SIG-M5 (cell line): ENCODE measurements around the gene FSTL4.
"Not testable (repeated sequence)": the region's sequence is repeated elsewhere in the genome, so short reads cannot be mapped to it uniquely, and the experiment has no call there.

Source experiments
- DNase-seq: peaks from one replicate; lab custom pipeline; 2025; lab: John Stamatoyannopoulos, UW

The FSTL4 gene

GRCh38 chr5:133456933-133457402 lies 155.4 kb downstream of the FSTL4 start:
- no peak for DNase-seq

- DNase-seq, result no peak
These were observed 156.7 kb downstream of the FSTL4 start for GRCh38 chr5:133455676-133456075.

DNA sequence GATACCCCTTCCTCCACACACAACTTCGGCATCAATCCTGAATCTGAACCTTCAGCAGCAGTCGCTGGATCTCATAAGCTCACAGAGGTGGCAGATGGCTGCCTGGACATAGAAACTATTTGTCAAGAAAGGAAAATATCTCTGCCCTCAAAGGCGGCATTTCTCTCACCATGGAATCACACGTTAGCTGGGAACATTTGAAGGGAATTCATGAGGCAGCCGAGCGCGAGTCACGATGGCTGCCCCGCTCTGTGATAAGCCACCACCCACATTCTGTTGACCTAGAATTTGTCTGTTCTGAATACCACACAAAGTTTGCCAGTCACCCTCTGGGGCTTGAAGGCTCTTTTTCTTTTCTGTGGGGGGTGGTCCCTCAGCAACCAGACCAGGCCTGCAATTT lies 157.9 kb downstream of the FSTL4 start:
- no peak for DNase-seq

DNA sequence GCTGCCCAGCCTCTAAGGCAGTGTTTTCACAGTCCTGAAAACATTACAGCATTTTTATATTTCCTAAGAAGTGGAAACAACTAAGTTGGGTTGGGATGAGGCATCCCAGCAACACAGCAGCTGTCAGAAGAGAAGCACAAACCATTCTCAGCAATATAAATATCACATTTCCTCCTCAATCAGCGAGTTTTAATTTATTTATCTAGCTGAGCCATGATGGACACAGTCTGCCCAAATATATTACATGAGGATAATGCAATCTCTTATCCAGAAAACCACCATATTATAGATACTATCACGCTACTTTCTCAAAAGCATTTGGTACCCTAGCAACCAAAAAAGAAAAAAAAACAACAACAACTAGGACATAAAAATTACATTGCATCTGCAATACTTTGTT lies 158.5 kb downstream of the FSTL4 start:
- no peak for DNase-seq

DNA sequence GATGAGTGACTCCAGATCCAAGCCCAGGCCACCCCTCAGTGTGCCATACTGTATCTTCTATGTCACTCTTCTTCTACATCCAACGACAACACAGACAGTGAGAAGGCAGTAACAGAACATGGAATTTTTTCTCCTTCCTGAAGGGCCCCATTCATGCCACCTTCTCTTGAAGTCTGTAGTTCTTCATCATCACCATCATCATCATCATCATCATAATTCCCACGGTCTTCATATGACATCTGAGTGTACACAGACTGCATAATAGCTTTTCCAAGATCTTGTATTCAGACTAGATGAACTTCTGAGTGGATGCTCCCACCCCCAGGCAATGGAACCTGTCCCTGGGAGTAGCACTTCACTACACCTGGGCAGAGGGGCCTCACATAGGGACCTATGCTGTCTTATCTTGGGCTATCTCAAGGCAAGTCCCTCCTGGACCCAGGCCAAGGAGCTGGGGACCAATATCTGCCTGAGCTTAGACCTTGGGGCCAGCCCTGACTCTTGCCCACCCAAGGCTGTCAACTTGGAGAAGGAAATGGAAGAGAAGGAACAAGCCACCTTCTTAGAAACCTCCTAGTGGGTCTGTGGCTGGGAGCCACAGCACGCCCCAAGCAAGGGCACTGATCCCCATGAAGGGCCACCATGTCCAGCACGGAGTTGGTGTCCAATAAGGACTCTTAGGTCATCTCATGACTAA lies 159.1 kb downstream of the FSTL4 start:
- no peak for DNase-seq

DNA sequence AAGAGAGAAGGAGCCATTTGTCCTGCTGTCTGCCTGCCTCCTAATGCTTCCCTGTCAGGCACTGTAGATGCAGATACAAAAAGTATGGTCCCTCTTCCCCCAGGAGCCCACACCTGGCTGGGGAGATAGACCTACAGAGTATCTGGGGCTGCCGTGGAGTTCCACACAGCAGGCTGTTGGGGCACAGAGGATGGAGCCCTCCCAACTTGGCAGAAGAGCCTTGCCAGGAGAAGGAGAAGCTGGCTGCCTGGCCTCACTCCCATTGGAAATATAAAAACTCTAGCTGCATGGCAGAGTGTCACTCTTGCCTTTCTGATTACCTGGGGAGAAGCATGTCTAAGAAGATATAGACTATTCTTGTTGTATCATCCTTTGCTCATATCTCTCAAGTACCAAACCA lies 160.4 kb downstream of the FSTL4 start:
- DNase-seq, result no peak

GRCh38 chr5:133450286-133450685 lies 162.1 kb downstream of the FSTL4 start:
- no peak for DNase-seq

- no peak for DNase-seq
These were observed 163.2 kb downstream of the FSTL4 start for GRCh38 chr5:133449181-133449580.

GRCh38 chr5:133446440-133446839 lies 165.9 kb downstream of the FSTL4 start:
- no peak for DNase-seq

DNA sequence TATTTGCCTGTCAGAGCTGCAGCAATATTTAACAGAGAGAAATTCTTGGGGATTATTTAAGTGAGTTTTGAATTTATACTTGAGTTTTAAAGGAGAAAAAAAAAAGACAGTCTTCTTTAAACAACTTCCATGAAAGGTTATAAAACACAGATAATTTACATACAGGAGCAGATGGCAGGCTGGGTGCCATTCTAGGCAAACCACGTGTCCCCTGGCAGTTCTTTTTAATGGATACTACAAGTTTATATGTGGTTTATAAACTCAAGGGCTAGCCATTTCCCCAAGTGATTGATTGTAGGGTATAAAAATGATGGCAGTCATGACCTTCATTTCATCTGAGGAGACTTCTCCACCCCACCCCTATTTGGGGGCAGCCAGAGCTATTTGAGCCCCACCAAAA lies 166.6 kb downstream of the FSTL4 start:
- no peak for DNase-seq

DNA sequence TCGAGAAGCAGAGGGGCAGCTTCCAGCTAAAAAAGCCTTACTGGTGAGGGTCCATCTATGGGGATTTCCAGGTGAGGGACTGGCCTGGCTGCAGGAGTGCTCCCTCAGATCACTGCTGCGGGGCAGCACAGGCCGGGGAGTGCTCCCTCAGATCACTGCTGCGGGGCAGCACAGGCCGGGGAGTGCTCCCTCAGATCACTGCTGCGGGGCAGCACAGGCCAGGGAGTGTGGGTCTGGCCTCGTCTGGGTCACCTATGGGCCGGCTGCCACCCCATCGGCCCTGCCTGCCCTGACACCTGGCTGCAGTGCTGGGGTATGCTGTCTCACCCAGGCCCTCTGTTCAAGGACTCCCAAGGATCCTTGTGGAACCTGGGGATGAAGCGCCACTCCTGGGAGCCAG lies 167.1 kb downstream of the FSTL4 start:
- DNase-seq, result not testable (repeated sequence)

DNA sequence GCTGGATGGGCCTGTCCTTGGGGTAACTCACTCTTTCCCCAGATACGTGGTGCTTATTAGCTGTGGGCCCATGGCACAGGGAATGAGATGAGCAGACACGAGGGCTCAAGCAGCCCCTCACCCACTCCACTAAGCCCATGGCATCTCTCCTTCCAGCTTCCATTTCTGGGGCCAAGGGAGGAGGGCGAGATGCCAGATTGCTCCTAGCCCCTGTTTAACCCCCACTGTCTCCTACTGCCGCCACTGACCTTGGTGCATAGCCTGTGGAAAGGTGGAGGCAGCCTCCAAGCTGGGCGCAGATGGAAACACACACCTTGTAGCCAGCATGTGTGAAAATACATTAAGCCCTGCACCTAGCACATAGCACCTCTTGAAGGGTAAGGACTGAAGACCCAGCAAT lies 167.6 kb downstream of the FSTL4 start:
- no peak for DNase-seq

DNA sequence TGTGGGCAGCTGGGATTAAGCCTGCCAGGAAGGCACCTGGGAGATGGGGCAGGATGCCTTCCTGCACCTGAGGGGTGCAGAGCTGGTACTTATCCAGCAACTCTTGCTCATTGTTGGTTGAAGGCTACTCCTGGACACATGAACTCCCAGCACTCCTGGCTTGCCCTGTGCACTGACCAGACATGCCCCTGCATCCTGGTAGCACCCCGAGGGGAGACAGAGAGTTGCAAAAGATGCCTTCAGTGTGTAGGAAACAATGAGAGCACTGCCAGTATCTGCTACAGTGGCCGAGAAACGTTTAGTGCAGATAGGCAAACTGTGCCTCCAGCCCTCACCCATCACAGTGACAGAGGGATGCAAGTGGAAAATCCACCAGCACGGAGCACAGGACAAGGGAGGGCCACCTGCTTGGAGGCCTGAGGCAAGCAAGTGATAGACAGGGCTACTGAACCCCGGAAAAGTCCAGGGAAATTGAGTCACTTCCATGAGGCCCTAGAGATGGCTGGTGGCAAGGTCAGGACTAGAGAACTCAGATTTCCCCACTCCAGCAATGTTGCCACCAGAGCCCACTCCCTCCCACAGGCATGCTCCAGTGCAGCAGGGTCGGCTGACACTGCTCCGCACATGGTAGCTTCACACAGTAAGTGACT lies 171.1 kb downstream of the FSTL4 start:
- no peak for DNase-seq

- no peak for DNase-seq
These were observed 171.8 kb downstream of the FSTL4 start for GRCh38 chr5:133440467-133441115.

DNA sequence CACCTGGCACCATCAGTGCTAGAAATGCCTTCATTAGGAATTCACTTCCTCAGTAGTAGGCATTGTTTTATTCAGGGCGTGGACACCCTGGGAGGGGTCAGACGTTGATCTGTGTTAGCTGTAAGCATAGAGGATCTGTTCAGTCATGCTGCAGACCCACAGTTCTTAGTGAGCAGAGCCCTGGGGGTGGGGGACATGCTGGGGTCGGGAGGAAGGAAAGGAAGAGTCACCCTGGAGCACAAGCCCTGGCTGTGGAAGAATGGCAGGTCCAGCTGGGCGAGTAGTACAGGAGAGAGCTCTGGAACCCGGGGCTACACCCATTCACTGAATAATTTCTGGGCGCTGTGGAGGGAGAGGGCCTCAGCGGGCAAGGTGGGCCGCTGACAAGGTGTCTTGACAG lies 172.5 kb downstream of the FSTL4 start:
- no peak for DNase-seq

DNA sequence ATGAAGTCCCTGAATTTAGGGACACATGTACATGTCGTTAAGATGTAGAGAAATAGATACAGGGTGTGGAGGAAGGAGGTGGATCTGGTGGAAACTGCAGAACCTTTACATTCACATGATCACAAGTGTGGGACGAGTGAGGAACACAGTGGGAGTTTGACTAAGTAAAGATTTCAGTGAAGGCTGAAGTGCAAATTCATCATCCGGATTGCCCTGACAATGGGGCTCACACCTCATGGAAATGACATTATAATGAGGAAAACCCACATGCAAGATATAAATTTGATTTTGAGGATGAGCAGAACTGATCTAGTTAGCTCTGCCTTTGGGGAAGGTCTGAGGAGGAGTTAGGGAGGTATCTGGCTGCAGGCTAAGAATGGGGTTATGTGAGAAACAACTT lies 173.9 kb downstream of the FSTL4 start:
- DNase-seq, result no peak

GRCh38 chr5:133434336-133434735 lies 178.0 kb downstream of the FSTL4 start:
- DNase-seq, result no peak

DNA sequence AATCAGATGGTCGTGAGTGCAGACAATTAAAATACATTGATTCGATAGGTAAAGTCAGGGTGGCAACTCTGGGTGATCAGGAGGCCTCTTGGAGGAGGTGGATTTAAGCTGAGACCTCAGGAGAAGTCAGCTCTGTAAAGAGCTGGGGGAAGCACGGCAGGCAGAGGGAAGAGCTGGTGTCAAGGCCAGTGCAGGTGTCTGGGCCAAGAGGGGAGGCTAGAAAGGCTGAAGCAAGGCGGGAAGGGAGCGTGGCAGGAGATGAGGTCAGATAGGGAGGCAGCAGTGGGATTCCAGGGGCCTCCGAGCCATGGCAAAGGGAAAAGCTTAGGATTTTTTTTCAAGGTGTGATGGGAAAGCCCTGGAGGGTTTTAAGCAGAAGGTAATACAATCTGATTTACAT lies 178.7 kb downstream of the FSTL4 start:
- DNase-seq, result no peak

DNA sequence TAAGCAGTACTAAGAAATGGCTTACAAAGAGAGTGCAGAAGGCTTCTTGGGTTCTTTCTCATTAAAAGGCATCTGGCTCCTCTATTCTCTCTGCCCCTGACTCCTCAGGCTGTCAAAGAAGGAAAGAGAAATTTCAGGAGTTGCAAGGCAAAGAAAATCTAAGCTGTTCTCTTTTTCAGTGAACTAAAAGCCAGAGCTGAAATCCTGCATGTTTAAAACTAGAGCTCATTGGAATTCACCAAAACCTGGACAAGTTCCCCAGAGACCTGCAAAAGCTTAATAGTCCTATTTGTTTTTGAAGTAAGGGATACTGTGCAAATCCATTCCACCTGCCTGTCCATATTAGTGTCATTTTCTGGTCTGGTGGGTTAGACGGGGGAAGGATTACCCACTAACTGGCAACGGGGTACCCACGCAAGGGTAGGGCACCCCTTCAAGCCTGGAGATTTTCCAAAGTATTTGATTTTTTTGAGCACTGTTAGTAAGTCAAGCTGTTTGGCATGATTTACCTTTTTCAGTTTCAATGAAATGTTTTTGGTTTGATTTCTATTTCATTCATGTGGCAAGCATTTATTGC lies 179.3 kb downstream of the FSTL4 start:
- no peak for DNase-seq

GRCh38 chr5:133431326-133431865 lies 180.9 kb downstream of the FSTL4 start:
- no peak for DNase-seq

GRCh38 chr5:133430095-133430494 lies 182.2 kb downstream of the FSTL4 start:
- no peak for DNase-seq

DNA sequence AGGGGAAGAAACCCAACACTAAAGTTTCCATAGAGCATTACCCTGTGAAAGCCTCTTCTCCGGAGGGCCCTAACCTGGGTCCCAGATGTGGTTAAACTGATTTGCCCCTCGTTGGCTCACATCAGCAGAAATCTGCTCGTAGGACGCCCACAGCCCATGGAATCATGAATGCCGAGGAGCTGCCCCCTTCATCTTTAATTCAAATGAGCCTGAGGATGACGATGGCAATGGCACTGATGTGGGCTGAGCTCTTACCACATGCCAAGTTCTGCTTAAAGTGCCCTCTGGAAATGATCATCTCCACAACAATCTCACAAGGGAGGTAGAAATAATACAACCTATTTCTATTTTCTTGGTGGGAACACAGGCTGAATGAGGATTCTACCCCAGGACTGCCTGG lies 183.3 kb downstream of the FSTL4 start:
- DNase-seq, result no peak
